ENCODE measurements around the gene RPH3AL. TPM values are rescaled to one million over a fixed set of nuclear protein-coding genes. Genes with fewer than 3 reads are reported as not detected.

RPH3AL gene
- total and polyA plus RNA-seq, 8 donors, result 43.4 to 89.1 (median 56.0) TPM

DNA sequence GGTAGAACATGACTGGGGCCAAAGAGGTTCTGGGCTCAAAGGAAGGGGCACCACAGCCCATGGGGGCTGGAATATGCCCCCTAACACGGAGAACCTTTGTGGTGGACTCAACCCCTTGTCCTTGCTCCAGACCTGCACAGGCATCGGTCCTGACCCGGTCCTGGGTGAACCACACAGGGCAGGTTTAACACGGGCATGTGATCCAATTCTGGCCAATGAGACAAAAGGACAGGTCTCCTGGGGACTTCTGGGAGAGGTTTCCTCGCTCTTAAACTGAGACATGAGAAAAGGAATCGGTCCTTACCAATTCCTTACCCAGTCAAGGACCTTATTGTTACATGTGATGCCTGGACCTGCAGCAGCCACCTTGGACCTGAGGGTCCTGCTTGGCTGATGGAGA, 174.8 kb downstream of the RPH3AL start:
- Histone ChIP-seq H3K36me3 (no peaks in the 10 kb centered on the region), H3K9me3 (no peaks in the 10 kb centered on the region), H3K4me3 (no peak overlapping the region), H3K4me1 (peaks cover 1 to 9% (median 3%) of the 10 kb centered on the region in 3 donors), H3K27ac (no peak overlapping the region), H3K27me3 (no peaks in the 10 kb centered on the region)
- ATAC-seq (no peak), FAIRE-seq (no peak), DNase-seq (no peak)
- intact Hi-C loops (cut with DNase I), result no loop called here
- WGBS, 2 donors, result 89 to 98% methylated on average over 6 of the region's 6 CpGs
- TF ChIP-seq, protein P1, sequence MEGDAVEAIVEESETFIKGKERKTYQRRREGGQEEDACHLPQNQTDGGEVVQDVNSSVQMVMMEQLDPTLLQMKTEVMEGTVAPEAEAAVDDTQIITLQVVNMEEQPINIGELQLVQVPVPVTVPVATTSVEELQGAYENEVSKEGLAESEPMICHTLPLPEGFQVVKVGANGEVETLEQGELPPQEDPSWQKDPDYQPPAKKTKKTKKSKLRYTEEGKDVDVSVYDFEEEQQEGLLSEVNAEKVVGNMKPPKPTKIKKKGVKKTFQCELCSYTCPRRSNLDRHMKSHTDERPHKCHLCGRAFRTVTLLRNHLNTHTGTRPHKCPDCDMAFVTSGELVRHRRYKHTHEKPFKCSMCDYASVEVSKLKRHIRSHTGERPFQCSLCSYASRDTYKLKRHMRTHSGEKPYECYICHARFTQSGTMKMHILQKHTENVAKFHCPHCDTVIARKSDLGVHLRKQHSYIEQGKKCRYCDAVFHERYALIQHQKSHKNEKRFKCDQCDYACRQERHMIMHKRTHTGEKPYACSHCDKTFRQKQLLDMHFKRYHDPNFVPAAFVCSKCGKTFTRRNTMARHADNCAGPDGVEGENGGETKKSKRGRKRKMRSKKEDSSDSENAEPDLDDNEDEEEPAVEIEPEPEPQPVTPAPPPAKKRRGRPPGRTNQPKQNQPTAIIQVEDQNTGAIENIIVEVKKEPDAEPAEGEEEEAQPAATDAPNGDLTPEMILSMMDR (IDR thresholded peaks at IDR 0.05), result no peak

DNA sequence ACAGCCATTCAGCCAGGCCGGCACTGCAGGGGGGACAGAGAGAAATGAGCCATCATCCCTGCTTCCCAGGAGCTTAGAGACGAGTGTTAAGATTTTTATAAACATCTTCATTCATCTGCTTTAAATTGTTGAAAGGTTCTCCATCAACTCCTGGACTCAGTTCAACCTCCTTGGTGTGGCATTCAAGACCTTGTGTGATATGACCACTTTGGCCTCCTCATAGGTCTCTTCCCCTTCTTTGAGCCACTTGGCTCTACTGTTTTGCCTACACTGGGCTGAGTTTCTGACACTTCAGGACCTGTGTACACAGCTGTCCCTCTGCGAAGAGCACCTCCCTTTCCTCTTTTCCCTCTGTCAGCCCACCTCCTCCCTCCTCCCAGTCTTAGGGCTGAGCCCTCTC, 175.5 kb downstream of the RPH3AL start:
- no peak overlapping the region for H3K4me3 ChIP-seq

DNA sequence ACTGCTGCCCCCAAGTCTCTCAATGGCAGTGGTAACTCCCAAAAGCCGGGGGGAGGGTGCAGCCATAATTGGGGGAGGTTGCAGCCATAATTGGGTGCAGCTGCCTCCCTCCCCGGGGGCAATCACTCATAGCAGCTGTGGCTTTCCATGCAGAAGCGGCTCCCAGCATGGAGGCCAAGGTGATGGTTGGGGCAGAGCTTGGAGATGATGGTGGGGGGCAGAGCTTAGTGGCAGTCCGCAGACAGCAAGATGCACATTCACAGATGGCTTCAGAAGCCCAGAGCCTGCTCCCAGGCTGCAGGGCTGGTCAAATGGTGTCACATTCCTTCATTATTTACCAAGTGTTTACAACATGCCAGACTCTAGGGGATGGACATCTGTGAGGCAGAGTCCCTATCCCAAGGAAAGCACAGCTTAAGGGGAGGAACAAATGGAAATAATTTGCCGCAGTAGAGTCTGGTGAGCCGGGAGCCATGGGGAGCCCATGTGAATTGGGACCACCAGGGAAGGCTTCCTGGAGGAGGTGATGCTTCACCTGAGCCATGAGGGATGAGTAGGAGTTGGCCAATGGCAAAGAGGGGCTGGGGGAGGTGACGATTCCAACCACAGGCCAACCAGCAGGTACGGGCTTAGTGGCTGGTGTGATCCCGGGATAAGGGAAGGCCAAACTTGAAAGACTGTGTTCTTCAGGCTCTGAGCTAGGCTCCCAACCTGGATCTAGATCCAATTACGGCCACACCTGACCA, 179.3 kb downstream of the RPH3AL start:
- DNase-seq (no peak), ATAC-seq (no peak), FAIRE-seq (no peak)
- intact Hi-C loops (cut with DNase I), result no loop called here
- 90 to 94% methylated on average over 10 of the region's 10 CpGs for WGBS, 2 donors
- no peaks in the 10 kb centered on the region for H3K4me1 ChIP-seq
- no peak overlapping the region for H3K4me3 ChIP-seq
- no peaks in the 10 kb centered on the region for H3K36me3 ChIP-seq
- no peaks in the 10 kb centered on the region for H3K27me3 ChIP-seq
- TF ChIP-seq, protein P1 (IDR thresholded peaks at IDR 0.05), result no peak
- H3K9me3 ChIP-seq, result no peaks in the 10 kb centered on the region
- H3K27ac ChIP-seq, result no peak overlapping the region

More for the DNA sequence above, 175.5 kb downstream of the RPH3AL start:
- ATAC-seq (no peak), DNase-seq (no peak), FAIRE-seq (no peak)
- 90 to 91% methylated on average over 3 of the region's 3 CpGs for WGBS, 2 donors
- intact Hi-C loops (cut with DNase I), result no loop called here
- Histone ChIP-seq H3K4me1 (peaks cover 0 to 6% (median 0%) of the 10 kb centered on the region in 3 donors), H3K27me3 (no peaks in the 10 kb centered on the region), H3K36me3 (no peaks in the 10 kb centered on the region), H3K27ac (no peak overlapping the region), H3K9me3 (no peaks in the 10 kb centered on the region)
- TF ChIP-seq, protein P1 (IDR thresholded peaks at IDR 0.05), result no peak

DNA sequence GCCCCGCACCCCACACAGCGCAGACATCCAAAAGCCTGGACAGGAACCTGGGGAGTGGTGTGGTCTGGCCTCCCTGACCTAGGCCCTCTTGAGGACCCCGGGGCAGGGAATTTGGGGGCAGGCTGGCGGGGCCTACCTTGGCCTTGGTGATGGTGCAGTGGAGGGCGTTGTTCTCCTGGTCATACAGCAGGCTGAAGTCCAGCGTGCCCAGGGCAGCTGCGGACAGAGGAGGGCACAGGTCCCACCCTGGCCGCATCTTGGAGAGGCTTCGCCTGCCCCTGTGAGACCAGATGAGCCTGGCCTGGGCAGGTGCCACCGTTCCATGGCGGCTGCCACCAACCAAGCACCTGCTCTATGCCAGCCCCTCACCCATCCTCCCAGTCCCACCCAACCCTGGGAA, 180.2 kb downstream of the RPH3AL start:
- Histone ChIP-seq H3K9me3 (no peaks in the 10 kb centered on the region), H3K36me3 (no peaks in the 10 kb centered on the region), H3K27me3 (no peaks in the 10 kb centered on the region), H3K4me3 (no peak overlapping the region), H3K27ac (no peak overlapping the region), H3K4me1 (no peaks in the 10 kb centered on the region)
- intact Hi-C loops (cut with DNase I), result no loop called here
- no peak for FAIRE-seq
- WGBS, 2 donors, result 86 to 87% methylated on average over 11 of the region's 11 CpGs
- no peak for DNase-seq
- TF ChIP-seq, protein P1 (IDR thresholded peaks at IDR 0.05), result no peak
- no peak for ATAC-seq

DNA sequence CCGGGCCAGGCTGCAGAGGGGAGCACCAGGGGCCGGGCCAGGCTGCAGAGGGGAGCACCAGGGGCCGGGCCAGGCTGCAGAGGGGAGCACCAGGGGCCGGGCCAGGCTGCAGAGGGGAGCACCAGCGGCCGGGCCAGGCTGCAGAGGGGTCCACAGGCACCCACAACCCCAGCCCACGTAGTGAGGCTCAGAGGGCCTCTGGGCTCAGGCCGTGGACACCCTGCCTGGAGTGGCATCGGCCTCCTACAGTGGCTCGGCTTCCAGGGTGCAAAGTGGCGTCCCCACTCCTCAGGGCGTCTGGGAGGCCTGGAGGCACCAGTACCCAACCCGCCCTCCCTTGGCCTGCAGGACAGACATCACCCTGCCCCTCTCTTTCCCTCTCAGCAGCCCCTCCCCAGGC, 180.7 kb downstream of the RPH3AL start:
- no peaks in the 10 kb centered on the region for H3K36me3 ChIP-seq
- whole genome bisulfite sequencing, 2 donors, result 95% methylated on average over 12 of the region's 13 CpGs
- no peak overlapping the region for H3K4me3 ChIP-seq
- intact Hi-C loops (cut with DNase I), result no loop called here
- TF ChIP-seq, protein P1 (IDR thresholded peaks at IDR 0.05), result no peak
- H3K9me3 ChIP-seq, result no peaks in the 10 kb centered on the region
- no peak for FAIRE-seq
- H3K27me3 ChIP-seq, result no peaks in the 10 kb centered on the region
- DNase-seq, result no peak
- H3K27ac ChIP-seq, result no peak overlapping the region
- ATAC-seq, result no peak
- no peaks in the 10 kb centered on the region for H3K4me1 ChIP-seq
